Vagina (tissue), 2 donors: ENCODE measurements around the gene CEACAM21. TPM values are rescaled to one million over a fixed set of nuclear protein-coding genes. Genes with fewer than 3 reads are reported as not detected.
"Not testable (repeated sequence)": the region's sequence is repeated elsewhere in the genome, so short reads cannot be mapped to it uniquely, and the experiment has no call there.

Source experiments
- DNase-seq, 2 donors: peaks; one replicate each; pipeline ENCODE4 v3.0.0-alpha.2; 2017; ENCODE audit errors: extremely low spot score in 2 of 2
- H3K27ac ChIP-seq: fragments of 200-600 bp; sonication (generic); one replicate; pipeline ENCODE4 v1.5.1; 2019
- H3K27me3 ChIP-seq: fragments of 200-600 bp; sonication (generic); one replicate; pipeline ENCODE4 v1.5.1; 2019
- H3K36me3 ChIP-seq, 2 donors: fragments of 200-600 bp; sonication (generic); one replicate each; pipeline ENCODE4 v1.5.1; 2017 to 2019
- H3K4me1 ChIP-seq: fragments of 200-600 bp; sonication (generic); one replicate; pipeline ENCODE4 v1.5.1; 2019
- H3K4me3 ChIP-seq, 2 donors: fragments of 200-600 bp; sonication (generic); 1 replicate in 1 of 2; 2 replicates in 1 of 2; pipeline ENCODE4 v1.5.1; 2016 to 2019
- H3K9me3 ChIP-seq: fragments of 200-600 bp; sonication (generic); one replicate; pipeline ENCODE4 v1.5.1; 2019
- CTCF ChIP-seq, 3 experiments: fragments of 450-650 bp in 2 of 3; fragments of 200-600 bp in 1 of 3; sonication (generic) in 1 of 3; IDR thresholded peaks; one replicate each; pipeline ENCODE4 v1.5.1; 2017 to 2019; ENCODE audit warnings: antibody characterized with exemption in 3 of 3, mild to moderate bottlenecking in 2 of 3, moderate library complexity in 2 of 3
- POLR2A ChIP-seq, 2 donors: fragments of 450-650 bp; IDR thresholded peaks; one replicate each; pipeline ENCODE4 v1.6.1; 2017; ENCODE audit warnings: antibody characterized with exemption in 2 of 2, mild to moderate bottlenecking in 2 of 2, moderate library complexity in 2 of 2
- POLR2AphosphoS5 ChIP-seq, 2 donors: sonication (generic); formaldehyde crosslinking; IDR thresholded peaks; one replicate each; pipeline ENCODE4 v1.9.0; 2017; ENCODE audit warnings: antibody characterized with exemption in 2 of 2, mild to moderate bottlenecking in 2 of 2, low read depth in 1 of 2; ENCODE audit not compliant: insufficient read depth in 1 of 2
- intact Hi-C: fragments of 100-400 bp; cut with DNase I; formaldehyde crosslinking; loops from one replicate; pipeline ENCODE4 v1.15.1; 2023
- total RNA-seq: library from RNA; depleted of rRNA; stranded (reverse); fragments of >200 nt; gene quantifications from one replicate; pipeline ENCODE4 v1.2.3, GENCODE V29; 2016

The CEACAM21 gene
- total RNA-seq, 1 donor from 2014 or later: not detected

DNA sequence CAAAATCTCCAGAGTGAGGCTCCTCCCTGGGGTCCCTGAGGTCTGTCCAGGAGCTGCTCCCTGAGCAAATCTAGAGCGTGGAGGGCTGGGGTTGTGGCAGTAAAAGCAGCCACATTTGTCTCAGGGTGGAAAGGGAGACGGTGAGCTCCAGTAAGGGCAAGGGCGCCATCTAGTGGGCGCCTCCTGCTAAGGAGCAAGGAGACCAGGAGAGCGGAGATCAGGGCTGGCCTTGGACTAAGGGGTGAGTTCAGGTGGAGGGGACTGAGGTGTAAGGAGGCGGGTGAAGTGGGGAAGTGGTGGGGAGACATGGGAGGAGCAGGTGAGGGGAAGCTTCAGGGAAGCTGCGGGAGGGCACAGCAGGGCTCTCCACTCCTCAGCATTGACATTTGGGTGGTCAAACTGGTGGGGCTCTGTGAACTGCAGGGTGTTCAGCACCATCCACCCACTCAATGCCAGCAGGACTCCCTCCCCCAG is 5.3 kb upstream of the CEACAM21 start:
- Histone ChIP-seq H3K27ac (no peak overlapping the region), H3K9me3 (no peaks in the 10 kb centered on the region), H3K4me3 (no peak overlapping the region), H3K36me3 (no peaks in the 10 kb centered on the region), H3K27me3 (no peaks in the 10 kb centered on the region), H3K4me1 (no peaks in the 10 kb centered on the region)
- intact Hi-C loops: no loop called here
- TF ChIP-seq POLR2AphosphoS5 (IDR thresholded peaks at IDR 0.05; ENCODE audit: insufficient read depth in 1 of 2, low read depth in 1 of 2) (no peak), CTCF (IDR thresholded peaks at IDR 0.05) (peak; percentile 61 to 65 (median 63))
- no peak for DNase-seq

DNA sequence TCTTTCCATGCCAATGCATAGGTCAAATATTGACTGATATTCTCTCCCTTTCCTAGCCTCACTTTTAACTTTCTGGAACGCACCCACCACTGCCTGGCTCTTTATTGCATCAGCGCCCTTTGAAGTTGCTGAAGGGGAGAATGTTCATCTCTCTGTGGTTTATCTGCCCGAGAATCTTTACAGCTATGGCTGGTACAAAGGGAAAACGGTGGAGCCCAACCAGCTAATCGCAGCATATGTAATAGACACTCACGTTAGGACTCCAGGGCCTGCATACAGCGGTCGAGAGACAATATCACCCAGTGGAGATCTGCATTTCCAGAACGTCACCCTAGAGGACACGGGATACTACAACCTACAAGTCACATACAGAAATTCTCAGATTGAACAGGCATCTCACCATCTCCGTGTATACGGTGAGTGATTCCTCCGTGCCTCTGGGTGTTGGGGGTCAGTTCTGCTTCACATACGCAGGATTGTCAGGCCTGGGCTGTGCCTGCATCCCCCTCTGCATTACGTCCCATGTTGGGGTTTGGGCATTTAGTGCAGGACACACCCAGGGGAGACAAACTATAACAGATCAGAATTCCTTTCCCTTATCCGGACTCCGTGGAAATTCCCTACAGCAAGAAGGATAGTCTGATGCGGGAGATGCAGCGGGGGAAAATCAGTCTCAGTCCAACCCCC is 1.3 kb downstream of the CEACAM21 start:
- no peak for DNase-seq
- Histone ChIP-seq H3K36me3 (no peaks in the 10 kb centered on the region), H3K27ac (no peak overlapping the region), H3K4me3 (no peak overlapping the region), H3K9me3 (no peaks in the 10 kb centered on the region), H3K4me1 (no peaks in the 10 kb centered on the region), H3K27me3 (no peaks in the 10 kb centered on the region)
- intact Hi-C loops: no loop called here
- TF ChIP-seq POLR2AphosphoS5 (IDR thresholded peaks at IDR 0.05; ENCODE audit: insufficient read depth in 1 of 2, low read depth in 1 of 2) (no peak), POLR2A (IDR thresholded peaks at IDR 0.05) (no peak), CTCF (IDR thresholded peaks at IDR 0.05) (no peak)

GRCh38 chr19:41577833-41578232 is 1.9 kb downstream of the CEACAM21 start:
- H3K9me3 ChIP-seq: peaks cover 2% of the 10 kb centered on the region
- H3K27me3 ChIP-seq: no peaks in the 10 kb centered on the region
- TF ChIP-seq CTCF (IDR thresholded peaks at IDR 0.05): no peak
- TF ChIP-seq POLR2AphosphoS5 (IDR thresholded peaks at IDR 0.05; ENCODE audit: insufficient read depth in 1 of 2, low read depth in 1 of 2): no peak
- TF ChIP-seq POLR2A (IDR thresholded peaks at IDR 0.05): no peak
- no peak overlapping the region for H3K27ac ChIP-seq
- intact Hi-C loops: no loop called here
- no peaks in the 10 kb centered on the region for H3K4me1 ChIP-seq
- DNase-seq: no peak
- no peak overlapping the region for H3K4me3 ChIP-seq
- H3K36me3 ChIP-seq: no peaks in the 10 kb centered on the region

DNA sequence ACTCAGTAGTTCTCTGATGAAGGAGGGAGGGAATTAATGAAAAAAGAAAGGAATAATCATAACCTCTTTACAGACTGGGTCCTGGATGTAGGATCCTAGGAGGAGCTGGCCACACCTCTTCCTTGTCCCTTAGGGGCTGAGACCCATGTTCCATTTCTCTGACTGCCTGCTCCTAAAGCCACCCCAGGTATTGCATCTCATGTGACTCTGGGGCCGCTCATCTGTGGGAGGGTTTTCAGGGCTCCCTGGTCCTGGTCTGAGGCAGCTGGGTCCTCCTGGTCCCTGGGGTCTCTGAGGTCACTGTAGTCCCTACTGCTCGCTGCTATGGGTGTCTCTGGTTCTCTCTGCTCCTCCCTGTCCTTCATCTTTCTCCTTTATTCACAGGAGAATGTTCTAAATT is 2.9 kb downstream of the CEACAM21 start:
- TF ChIP-seq CTCF (IDR thresholded peaks at IDR 0.05) (no peak), POLR2AphosphoS5 (IDR thresholded peaks at IDR 0.05; ENCODE audit: insufficient read depth in 1 of 2, low read depth in 1 of 2) (no peak), POLR2A (IDR thresholded peaks at IDR 0.05) (no peak)
- DNase-seq: no peak
- H3K4me3 ChIP-seq: no peak overlapping the region
- no peaks in the 10 kb centered on the region for H3K4me1 ChIP-seq
- H3K27me3 ChIP-seq: no peaks in the 10 kb centered on the region
- intact Hi-C loops: no loop called here
- H3K27ac ChIP-seq: no peak overlapping the region
- no peaks in the 10 kb centered on the region for H3K36me3 ChIP-seq
- H3K9me3 ChIP-seq: peaks cover 3% of the 10 kb centered on the region

GRCh38 chr19:41581068-41581467 is 5.1 kb downstream of the CEACAM21 start:
- H3K27me3 ChIP-seq, H3K4me3 ChIP-seq, H3K9me3 ChIP-seq, DNase-seq, H3K27ac ChIP-seq, intact Hi-C loops, H3K36me3 ChIP-seq, H3K4me1 ChIP-seq: not testable (repeated sequence)

- H3K27ac ChIP-seq, H3K9me3 ChIP-seq, intact Hi-C loops, H3K4me3 ChIP-seq, H3K4me1 ChIP-seq, H3K27me3 ChIP-seq, H3K36me3 ChIP-seq: not testable (repeated sequence)
- DNase-seq: peak in 1 of 2 donors; percentile 34
Observed at GRCh38 chr19:41582577-41583182, 6.7 kb downstream of the CEACAM21 start.
